Omental fat pad (tissue), 4 donors: ENCODE measurements around the gene EPG5. TPM values are rescaled to one million over a fixed set of nuclear protein-coding genes. Genes with fewer than 3 reads are reported as not detected.
"Not testable (repeated sequence)": the region's sequence is repeated elsewhere in the genome, so short reads cannot be mapped to it uniquely, and the experiment has no call there.

Experiments
- ATAC-seq: fragments of 150-250 bp; one replicate; pipeline ENCODE4 v1.9.1; 2016; ENCODE audit warnings: mild to moderate bottlenecking, moderate library complexity; ENCODE audit not compliant: low FRiP score
- DNase-seq: peaks from one replicate; pipeline ENCODE4 v3.0.0-alpha.2; 2019; ENCODE audit warnings: low spot score
- total RNA-seq, 4 donors: library from RNA; depleted of rRNA; stranded (reverse); fragments of >200 nt; gene quantifications; one replicate each; pipeline ENCODE4 v1.1.0, GENCODE V29; 2016
- TF ChIP-seq, protein P1 (sequence below), 3 donors: fragments of 450-650 bp; IDR thresholded peaks; one replicate each; pipeline ENCODE4 v1.5.1; 2016 to 2017; ENCODE audit warnings: antibody characterized with exemption in 3 of 3, mild to moderate bottlenecking in 3 of 3, moderate library complexity in 2 of 3

EPG5 gene
- total RNA-seq, 4 donors from 2014 or later = 24.9 to 43.7 (median 26.2) TPM

GRCh38 chr18:45828917-45829811 lies 138.0 kb downstream of the EPG5 start:
- TF ChIP-seq, protein P1, sequence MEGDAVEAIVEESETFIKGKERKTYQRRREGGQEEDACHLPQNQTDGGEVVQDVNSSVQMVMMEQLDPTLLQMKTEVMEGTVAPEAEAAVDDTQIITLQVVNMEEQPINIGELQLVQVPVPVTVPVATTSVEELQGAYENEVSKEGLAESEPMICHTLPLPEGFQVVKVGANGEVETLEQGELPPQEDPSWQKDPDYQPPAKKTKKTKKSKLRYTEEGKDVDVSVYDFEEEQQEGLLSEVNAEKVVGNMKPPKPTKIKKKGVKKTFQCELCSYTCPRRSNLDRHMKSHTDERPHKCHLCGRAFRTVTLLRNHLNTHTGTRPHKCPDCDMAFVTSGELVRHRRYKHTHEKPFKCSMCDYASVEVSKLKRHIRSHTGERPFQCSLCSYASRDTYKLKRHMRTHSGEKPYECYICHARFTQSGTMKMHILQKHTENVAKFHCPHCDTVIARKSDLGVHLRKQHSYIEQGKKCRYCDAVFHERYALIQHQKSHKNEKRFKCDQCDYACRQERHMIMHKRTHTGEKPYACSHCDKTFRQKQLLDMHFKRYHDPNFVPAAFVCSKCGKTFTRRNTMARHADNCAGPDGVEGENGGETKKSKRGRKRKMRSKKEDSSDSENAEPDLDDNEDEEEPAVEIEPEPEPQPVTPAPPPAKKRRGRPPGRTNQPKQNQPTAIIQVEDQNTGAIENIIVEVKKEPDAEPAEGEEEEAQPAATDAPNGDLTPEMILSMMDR (IDR thresholded peaks at IDR 0.05) = no peak
- DNase-seq (no peak), ATAC-seq (no peak)

DNA sequence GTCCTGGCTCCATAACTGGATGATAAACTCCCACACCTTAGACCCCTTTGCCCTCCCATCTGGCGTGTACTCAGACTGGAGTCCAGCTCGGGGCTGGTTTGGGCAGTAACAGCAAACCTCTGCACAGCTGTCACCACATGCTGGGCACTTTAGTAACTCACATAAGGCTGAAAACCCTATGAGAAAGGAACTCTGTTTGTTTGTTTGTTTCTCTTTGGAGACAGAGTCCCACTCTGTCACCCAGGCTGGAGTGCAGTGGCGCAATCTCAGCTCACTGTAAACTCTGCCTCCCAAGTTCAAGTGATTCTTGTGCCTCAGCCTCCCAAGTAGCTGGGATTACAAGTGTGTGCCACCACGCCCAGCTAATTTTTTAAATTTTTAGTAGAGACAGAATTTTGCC lies 140.4 kb downstream of the EPG5 start:
- ATAC-seq, DNase-seq: not testable (repeated sequence)

DNA sequence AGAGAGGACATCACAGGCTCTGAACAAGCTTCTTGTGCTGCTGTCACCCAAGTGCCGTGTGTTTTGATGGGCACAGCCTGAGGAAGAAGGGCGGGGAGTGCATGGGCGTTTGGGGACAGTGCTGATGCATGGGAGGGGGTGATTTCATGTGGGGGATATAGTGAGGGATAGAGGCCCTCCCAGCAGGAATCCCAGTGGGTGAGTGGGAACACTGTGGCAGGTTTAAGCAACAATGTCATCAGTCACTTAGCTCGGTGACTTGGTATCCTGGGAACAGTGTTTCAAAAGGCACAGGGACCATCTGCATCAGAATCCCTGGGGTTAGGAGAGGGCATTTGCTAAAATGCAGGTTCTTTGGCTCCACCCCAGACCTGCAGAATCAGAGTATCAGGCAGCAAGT lies 141.0 kb downstream of the EPG5 start:
- no peak for ATAC-seq
- no peak for DNase-seq
- TF ChIP-seq, protein P1 (IDR thresholded peaks at IDR 0.05) = no peak

DNA sequence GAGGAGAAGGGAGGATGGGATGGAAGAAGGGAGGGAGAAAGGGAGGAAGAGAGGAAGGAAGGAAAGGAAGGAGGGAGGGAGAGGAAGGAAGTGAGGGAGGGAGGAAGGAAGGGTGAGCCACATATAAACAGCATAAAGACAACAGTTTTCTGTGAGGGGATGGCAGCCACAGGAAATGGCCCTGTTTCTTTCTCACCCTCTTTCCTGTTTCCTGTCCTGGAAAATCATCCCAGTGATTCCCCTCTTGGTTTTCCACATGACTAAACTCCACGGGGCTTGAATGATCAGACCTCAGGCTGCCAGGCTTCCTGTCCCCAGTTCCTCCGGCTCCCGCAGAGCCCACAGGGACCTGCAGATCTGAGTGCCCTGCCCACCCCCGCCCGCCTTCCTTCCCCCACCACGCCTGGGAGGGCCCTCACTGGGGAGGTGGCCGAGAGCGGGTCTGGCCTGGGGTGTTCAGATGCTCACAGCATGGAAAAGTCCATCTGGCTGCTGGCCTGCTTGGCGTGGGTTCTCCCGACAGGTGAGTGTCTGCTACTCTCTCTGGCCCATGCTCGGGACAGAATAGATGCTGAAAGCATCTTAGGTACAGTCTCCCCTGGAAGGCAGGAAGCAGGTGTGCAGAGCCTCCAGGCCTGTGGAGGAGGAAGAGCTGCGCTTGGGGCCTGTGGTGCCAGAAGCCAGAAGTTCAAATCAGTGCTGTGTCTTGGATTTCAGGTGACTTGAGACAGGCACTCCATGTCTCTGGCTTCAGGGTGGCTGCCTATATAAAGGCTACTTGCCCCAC lies 141.7 kb downstream of the EPG5 start, which contains the start of gene SIGLEC15:
SIGLEC15 (plus strand) TSS at position 418 of the 787 bp plus-strand sequence; CDS start at position 472, 54 bp downstream.
- no peak for DNase-seq
- TF ChIP-seq, protein P1 (IDR thresholded peaks at IDR 0.05) = no peak
- ATAC-seq = no peak

DNA sequence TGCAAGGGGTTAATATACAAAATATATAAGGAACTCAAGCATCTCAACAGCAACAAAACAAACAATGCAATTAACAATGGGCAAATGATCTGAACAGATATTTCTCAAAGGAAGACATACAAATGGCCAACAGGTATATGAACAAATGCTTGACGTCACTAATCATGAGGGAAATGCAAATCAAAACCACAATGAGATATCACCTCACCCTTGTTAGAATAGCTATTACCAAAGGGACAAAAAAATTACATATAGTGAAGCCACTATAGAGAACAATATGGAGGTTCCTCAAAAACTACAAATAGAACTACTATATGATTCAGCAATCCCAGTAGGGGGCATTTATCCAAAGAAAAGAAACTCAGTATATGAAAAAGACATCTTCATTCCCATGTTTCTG lies 145.4 kb downstream of the EPG5 start:
- no peak for ATAC-seq

GRCh38 chr18:45821026-45821425 lies 146.1 kb downstream of the EPG5 start:
- DNase-seq (no peak), ATAC-seq (no peak)
- TF ChIP-seq, protein P1 (IDR thresholded peaks at IDR 0.05) = no peak

More for the DNA sequence above, 145.4 kb downstream of the EPG5 start:
- DNase-seq = no peak
- TF ChIP-seq, protein P1 (IDR thresholded peaks at IDR 0.05) = no peak

- ATAC-seq = no peak
- TF ChIP-seq, protein P1 (IDR thresholded peaks at IDR 0.05) = no peak
- DNase-seq = no peak
Observed at GRCh38 chr18:45820106-45820745, 146.9 kb downstream of the EPG5 start.

DNA sequence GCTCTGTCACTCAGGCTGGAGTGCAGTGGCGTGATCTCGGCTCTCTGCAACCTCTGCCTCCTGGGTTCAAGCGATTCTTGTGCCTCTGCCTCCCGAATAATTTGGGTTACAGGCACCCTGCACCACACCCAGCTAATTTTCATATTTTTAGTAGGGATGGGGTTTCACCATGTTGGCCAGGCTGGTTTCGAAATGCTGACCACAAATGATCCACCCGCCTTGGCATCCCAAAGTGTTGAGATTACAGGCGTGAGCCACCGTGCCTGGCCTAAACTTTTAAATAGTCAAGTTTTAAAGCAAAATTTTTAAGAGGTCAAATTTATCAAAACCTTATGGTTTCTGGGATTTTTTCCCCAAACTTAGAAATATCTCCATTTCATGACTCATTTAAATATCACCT lies 148.4 kb downstream of the EPG5 start:
- not testable (repeated sequence) for ATAC-seq, DNase-seq
